ENCODE data around the gene TSPAN4. TPM values are rescaled to one million over a fixed set of nuclear protein-coding genes. Genes with fewer than 3 reads are reported as not detected.

Gene TSPAN4
- total RNA-seq, 1 experiment from 2014 or later = 43.6 TPM

DNA sequence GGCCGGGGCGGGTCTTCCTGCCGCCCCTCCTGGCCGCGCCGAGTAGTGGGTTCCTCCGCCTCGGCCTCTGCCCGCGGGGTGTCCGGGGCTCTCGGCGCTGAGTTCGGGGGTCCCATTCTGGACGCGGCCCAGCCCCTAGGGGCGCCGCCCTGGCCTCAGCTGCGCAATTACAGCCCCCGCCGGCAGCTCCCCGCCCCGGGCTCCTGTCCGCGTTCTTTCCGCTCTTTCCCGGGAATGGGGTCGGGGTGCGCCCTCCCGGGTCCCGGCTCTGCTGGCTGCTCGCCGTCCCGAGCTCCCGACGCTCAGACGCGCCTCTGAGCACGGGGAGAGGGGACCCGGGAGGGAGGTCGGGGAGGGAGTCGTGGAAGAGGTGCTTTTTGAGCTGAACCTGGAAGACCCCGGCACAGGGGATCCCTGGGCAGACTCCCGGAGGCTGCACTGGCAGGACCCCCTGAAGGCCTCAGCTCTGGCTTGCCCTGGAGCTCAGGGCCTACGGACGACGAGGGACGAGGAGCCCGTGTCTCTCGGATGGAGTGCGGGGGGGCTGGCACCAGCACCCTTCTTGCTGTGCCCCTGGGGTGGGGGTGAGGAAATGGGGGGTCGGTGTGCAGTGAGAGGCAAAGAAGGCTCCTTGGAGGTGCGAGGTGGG, 558 bp downstream of the TSPAN4 start:
- Histone ChIP-seq H3K4me1 (replicated peaks; ENCODE audit: insufficient read depth) (peaks cover 20% of the 10 kb centered on the region), H3K79me2 (ENCODE audit: low read depth) (peaks cover 20% of the 10 kb centered on the region), H3F3A (ENCODE audit: insufficient read depth, low read depth) (peaks cover 16% of the 10 kb centered on the region; the same call in 1 of the 2 replicates), H3K9me3 (ENCODE audit: insufficient read depth, low read depth) (no peaks in the 10 kb centered on the region), H3K4me2 (peak overlapping the region; percentile 83), H3K36me3 (ENCODE audit: low read depth) (no peaks in the 10 kb centered on the region), H4K20me1 (ENCODE audit: insufficient read depth) (peaks cover 18% of the 10 kb centered on the region), H3K27ac (no peak overlapping the region), H2AFZ (no peak overlapping the region), H3K4me3 (peak overlapping the region; percentile 78), H3K9me2 (ENCODE audit: insufficient read depth) (no peaks in the 10 kb centered on the region), H3K27me3 (ENCODE audit: insufficient read depth, low read depth) (no peaks in the 10 kb centered on the region)
- ChIA-PET POLR2A (ENCODE audit: unreplicated experiment) (interaction anchor here (0.6 to 1.4 kb wide), 2 partner anchors 8 kb away, joined by 5 read pairs; no protein-coding TSS in a partner anchor), CTCF (interaction anchor here (0.6 to 1.3 kb wide), 3 partner anchors 8 to 66 kb away, joined by 3 read pairs; partner anchors contain the start of gene GATD1)
- no TSS peak for BruUV-seq (replicated peaks)
- TF ChIP-seq, protein P1, sequence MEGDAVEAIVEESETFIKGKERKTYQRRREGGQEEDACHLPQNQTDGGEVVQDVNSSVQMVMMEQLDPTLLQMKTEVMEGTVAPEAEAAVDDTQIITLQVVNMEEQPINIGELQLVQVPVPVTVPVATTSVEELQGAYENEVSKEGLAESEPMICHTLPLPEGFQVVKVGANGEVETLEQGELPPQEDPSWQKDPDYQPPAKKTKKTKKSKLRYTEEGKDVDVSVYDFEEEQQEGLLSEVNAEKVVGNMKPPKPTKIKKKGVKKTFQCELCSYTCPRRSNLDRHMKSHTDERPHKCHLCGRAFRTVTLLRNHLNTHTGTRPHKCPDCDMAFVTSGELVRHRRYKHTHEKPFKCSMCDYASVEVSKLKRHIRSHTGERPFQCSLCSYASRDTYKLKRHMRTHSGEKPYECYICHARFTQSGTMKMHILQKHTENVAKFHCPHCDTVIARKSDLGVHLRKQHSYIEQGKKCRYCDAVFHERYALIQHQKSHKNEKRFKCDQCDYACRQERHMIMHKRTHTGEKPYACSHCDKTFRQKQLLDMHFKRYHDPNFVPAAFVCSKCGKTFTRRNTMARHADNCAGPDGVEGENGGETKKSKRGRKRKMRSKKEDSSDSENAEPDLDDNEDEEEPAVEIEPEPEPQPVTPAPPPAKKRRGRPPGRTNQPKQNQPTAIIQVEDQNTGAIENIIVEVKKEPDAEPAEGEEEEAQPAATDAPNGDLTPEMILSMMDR (conservative IDR thresholded peaks at IDR 0.05) = no peak
- TF ChIP-seq EZH2 (IDR thresholded peaks at IDR 0.05; ENCODE audit: low read depth) = no peak
- DNase-seq = no peak
- intact Hi-C loops (cut with micrococcal nuclease; ENCODE audit: unreplicated experiment) = loop anchor here (2.0 to 5.0 kb wide), 2 partner anchors 36 to 208 kb away; partner anchors contain the start of genes PIDD1 and RPLP2

DNA sequence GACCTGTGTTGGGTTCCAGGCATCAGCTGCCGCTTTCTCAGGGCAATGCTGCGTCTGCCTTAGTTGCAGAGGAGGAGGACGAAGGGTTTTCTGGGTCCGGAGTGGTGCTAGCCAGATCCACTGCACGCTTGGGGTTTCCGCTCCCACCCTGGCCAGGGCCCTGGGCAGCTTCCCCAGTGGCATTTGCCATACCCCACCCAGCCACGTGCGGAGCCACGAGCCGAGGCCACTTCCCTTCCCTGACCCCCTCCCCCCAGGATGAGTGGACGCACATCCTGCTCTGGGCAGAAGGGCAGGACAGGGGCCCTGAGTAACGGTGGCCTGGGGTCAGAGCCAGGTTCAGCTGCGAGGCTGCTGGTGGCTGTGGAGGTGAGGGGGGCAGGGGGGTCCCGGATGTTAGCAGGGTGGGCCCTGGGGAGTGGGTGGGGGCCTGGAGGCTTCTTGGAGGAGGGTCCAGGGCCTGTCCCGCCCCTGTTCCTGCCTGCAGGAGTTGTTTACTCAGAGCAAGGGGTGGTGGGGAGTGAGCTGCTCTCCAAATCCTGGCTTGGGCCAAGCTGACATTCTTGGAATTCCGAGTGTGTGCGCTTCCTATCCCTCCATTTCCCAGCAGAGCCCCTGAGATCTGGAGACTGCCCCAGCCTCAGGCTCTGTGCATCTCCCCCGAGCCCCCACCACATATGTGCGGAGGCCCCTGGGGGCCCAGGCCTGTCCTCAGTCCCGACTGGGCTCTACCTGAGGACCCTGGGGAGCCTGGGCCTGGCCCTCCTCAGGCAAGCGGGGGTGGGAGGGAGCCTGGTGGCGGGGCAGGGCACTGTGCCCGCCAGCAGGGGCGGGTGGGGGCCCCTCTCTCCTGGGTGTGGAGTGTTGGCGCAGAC, 1.4 kb downstream of the TSPAN4 start:
- Histone ChIP-seq H3K27ac (peak overlapping the region; percentile 3; the same call in 1 of the 2 replicates), H3K27me3 (ENCODE audit: insufficient read depth, low read depth) (no peaks in the 10 kb centered on the region), H3K36me3 (ENCODE audit: low read depth) (no peaks in the 10 kb centered on the region), H3K9me3 (ENCODE audit: insufficient read depth, low read depth) (no peaks in the 10 kb centered on the region), H3K4me3 (peak overlapping the region; percentile 78; the same call in 1 of the 2 replicates), H3K4me2 (peak overlapping the region; percentile 83), H3K4me1 (replicated peaks; ENCODE audit: insufficient read depth) (peaks cover 20% of the 10 kb centered on the region), H3F3A (ENCODE audit: insufficient read depth, low read depth) (peaks cover 11% of the 10 kb centered on the region; the same call in 1 of the 2 replicates), H3K9me2 (ENCODE audit: insufficient read depth) (no peaks in the 10 kb centered on the region), H3K79me2 (ENCODE audit: low read depth) (peaks cover 20% of the 10 kb centered on the region), H2AFZ (no peak overlapping the region), H4K20me1 (ENCODE audit: insufficient read depth) (peaks cover 18% of the 10 kb centered on the region)
- DNase-seq = peak; percentile 69 to 80
- no TSS peak for BruUV-seq (replicated peaks)
- TF ChIP-seq EZH2 (IDR thresholded peaks at IDR 0.05; ENCODE audit: low read depth) = no peak
- TF ChIP-seq, protein P1 (conservative IDR thresholded peaks at IDR 0.05) = no peak
- intact Hi-C loops (cut with micrococcal nuclease; ENCODE audit: unreplicated experiment) = loop anchor here (2.0 to 5.0 kb wide), 2 partner anchors 37 to 207 kb away; partner anchors contain the start of genes PIDD1 and RPLP2
- CTCF ChIA-PET = interaction anchor here (0.6 to 1.3 kb wide), 2 partner anchors 9 to 23 kb away, joined by 3 read pairs; no protein-coding TSS in a partner anchor
- POLR2A ChIA-PET (ENCODE audit: unreplicated experiment) = interaction anchor here (1.4 kb wide), 1 partner anchor 9 kb away, joined by 5 read pairs; no protein-coding TSS in a partner anchor

Data from PC-9 (cell line).